Measurements from ENCODE around the gene SPATS2. TPM values are rescaled to one million over a fixed set of nuclear protein-coding genes. Genes with fewer than 3 reads are reported as not detected.
"Not testable (repeated sequence)": the region's sequence is repeated elsewhere in the genome, so short reads cannot be mapped to it uniquely, and the experiment has no call there.

The SPATS2 gene
- total RNA-seq, 4 donors from 2014 or later: 8.6 to 17.8 (median 9.5) TPM

DNA sequence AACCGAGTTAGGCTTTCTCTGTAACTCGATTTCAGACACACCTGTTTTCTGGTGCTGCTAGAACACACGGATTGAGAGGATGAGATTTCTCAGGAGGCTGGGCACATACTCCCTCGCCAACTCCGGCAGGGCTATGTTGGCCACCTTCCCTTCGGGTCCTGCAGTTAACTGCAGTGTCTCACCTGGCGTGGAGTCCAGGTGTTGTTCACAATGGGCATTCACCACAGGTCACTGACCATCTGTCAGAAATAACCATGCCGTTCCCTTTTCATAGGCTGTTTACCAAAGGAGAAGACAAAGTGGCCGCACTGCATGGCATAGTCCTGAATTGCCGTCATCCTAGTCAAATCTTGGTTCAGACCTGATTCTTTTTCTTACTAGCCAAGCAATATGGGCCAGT lies 166.1 kb downstream of the SPATS2 start:
- Histone ChIP-seq H3K4me3 (no peak overlapping the region), H3K9me3 (no peaks in the 10 kb centered on the region), H3K27me3 (peaks cover 42% of the 10 kb centered on the region), H3K36me3 (no peaks in the 10 kb centered on the region), H3K4me1 (peaks cover 0 to 12% (median 9%) of the 10 kb centered on the region in 3 donors), H3K27ac (no peak overlapping the region)
- TF ChIP-seq POLR2A (IDR thresholded peaks at IDR 0.05) (no peak), POLR2AphosphoS5 (IDR thresholded peaks at IDR 0.05) (no peak), EP300 (IDR thresholded peaks at IDR 0.05) (no peak)
- TF ChIP-seq, protein P1, sequence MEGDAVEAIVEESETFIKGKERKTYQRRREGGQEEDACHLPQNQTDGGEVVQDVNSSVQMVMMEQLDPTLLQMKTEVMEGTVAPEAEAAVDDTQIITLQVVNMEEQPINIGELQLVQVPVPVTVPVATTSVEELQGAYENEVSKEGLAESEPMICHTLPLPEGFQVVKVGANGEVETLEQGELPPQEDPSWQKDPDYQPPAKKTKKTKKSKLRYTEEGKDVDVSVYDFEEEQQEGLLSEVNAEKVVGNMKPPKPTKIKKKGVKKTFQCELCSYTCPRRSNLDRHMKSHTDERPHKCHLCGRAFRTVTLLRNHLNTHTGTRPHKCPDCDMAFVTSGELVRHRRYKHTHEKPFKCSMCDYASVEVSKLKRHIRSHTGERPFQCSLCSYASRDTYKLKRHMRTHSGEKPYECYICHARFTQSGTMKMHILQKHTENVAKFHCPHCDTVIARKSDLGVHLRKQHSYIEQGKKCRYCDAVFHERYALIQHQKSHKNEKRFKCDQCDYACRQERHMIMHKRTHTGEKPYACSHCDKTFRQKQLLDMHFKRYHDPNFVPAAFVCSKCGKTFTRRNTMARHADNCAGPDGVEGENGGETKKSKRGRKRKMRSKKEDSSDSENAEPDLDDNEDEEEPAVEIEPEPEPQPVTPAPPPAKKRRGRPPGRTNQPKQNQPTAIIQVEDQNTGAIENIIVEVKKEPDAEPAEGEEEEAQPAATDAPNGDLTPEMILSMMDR (IDR thresholded peaks at IDR 0.05): no peak
- WGBS, 2 donors (ENCODE audit: low coverage in 1 of 2): 87 to 92% methylated on average over 5 of the region's 10 CpGs
- no peak for ATAC-seq

DNA sequence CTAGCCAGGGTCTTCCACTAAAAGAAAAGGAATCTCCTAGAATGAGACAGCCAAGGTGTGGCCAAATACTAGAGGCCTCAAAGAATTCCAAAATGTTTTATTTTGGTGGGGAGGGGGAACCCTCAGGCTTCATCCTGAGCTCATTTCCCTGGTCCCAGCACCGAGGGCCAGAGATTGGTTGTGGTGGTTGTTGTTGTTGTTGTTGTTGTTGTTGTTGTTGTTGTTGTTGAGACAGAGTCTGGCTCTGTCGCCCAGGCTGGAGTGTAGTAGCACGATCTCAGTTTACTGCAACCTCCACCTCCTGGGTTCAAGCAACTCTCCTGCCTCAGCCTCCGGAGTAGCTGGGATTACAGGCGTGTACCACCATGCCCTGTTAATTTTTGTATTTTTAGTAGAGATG lies 166.9 kb downstream of the SPATS2 start:
- not testable (repeated sequence) for H3K36me3 ChIP-seq, ATAC-seq, H3K9me3 ChIP-seq, H3K4me3 ChIP-seq, H3K27ac ChIP-seq
- Histone ChIP-seq H3K27me3 (peaks cover 49% of the 10 kb centered on the region), H3K4me1 (peaks cover 0 to 19% (median 12%) of the 10 kb centered on the region in 3 donors)
- no CpG with 5 or more reads among the region's 5 CpGs for WGBS, 2 donors (ENCODE audit: low coverage in 1 of 2)

DNA sequence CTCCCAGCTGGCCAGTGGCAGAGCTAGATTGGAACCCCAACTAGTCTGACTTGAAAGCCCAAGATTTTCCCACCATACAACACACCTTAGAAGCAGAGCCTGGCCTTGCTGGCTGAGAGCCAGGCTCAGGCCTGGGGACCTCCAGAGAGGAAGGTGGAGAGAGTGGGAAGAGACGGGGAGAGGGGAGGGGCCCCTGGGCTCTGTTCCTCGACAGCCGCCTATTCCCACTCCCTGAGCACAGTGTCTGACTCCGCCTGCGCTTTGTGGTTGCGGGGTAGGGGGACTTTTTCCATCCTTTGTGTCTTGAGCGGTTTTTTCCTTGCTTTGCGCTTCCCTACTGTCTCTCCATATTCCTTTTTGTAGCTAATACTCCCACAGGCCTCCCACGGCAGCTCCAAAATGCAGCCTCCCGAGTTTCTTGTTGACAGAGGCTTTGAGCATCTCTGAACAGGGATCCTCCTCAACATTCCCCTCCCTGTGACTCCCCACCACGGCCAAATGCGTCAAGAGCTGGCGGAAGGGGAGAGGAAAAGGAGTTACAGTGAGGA lies 167.5 kb downstream of the SPATS2 start:
- Histone ChIP-seq H3K36me3 (no peaks in the 10 kb centered on the region), H3K27ac (no peak overlapping the region), H3K4me3 (no peak overlapping the region), H3K27me3 (peaks cover 56% of the 10 kb centered on the region), H3K4me1 (peaks cover 0 to 26% (median 12%) of the 10 kb centered on the region in 3 donors), H3K9me3 (no peaks in the 10 kb centered on the region)
- WGBS, 2 donors (ENCODE audit: low coverage in 1 of 2): 79 to 86% methylated on average over 8 to 10 of the region's 13 CpGs
- TF ChIP-seq, protein P1 (IDR thresholded peaks at IDR 0.05): no peak
- TF ChIP-seq POLR2AphosphoS5 (IDR thresholded peaks at IDR 0.05) (no peak), POLR2A (IDR thresholded peaks at IDR 0.05) (no peak)
- no peak for ATAC-seq

DNA sequence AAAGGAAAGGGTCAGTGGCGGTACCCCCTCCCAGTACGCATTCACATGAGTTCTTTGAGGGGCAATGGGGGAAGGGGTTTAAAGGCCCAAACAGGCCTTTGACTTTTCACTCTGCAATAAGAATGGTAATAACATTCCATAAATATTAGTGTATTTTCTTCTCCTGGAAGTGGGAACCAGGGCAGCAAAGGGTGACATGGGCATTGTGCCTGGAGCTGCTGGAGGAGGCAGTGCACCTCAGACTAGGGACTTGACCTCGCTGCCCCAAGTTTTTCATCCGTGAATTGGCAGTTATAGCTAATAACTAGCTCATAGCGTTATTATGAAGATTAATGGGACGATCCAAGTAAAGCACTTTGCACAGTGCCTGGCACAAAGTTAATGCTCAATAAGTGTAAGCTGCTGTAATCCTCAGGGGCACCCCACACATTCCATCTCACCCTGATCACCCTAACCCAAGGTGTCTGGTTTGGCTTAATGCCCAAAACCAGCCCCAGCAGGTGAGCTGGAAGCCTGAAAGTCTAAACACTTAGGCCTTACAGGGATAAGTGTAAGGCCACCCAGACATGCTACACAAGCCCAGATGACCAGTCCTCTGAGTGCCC lies 168.8 kb downstream of the SPATS2 start:
- 78 to 87% methylated on average over 6 of the region's 6 CpGs for WGBS, 2 donors (ENCODE audit: low coverage in 1 of 2)
- peaks cover 66% of the 10 kb centered on the region for H3K27me3 ChIP-seq

DNA sequence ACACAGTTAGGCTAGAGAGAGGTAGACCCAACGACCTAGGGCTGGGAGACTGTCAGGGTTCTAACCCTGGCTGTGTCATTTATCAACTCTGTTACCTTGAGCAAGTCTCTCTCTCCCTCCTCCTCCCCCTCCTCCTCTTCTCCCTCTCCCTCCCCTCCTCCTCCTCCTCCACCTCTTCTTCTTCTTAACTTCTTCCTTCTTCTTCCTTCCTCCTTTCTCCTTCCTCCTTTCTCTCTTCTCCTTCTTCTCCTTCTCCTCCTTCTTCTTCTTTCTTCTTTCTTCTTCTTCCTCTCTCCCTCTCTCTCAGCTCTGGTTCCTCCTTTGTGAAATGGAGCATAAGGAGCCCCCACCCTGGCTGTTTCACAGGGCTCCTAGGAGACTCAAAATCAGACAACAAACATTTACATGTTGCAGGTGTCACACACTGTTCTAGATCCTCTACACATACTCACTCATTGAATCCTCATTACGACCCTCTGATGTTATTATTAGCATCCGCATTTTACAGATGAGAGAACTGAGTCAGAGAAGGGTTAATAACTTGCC lies 169.3 kb downstream of the SPATS2 start:
- Histone ChIP-seq H3K27ac (no peak overlapping the region), H3K9me3 (no peaks in the 10 kb centered on the region), H3K27me3 (peaks cover 66% of the 10 kb centered on the region), H3K36me3 (no peaks in the 10 kb centered on the region), H3K4me1 (peaks cover 0 to 29% (median 12%) of the 10 kb centered on the region in 3 donors), H3K4me3 (no peak overlapping the region)
- 17 to 50% methylated on average over 1 to 2 of the region's 3 CpGs for WGBS, 2 donors (ENCODE audit: low coverage in 1 of 2)
- TF ChIP-seq, protein P1 (IDR thresholded peaks at IDR 0.05): no peak
- no peak for TF ChIP-seq POLR2AphosphoS5 (IDR thresholded peaks at IDR 0.05)
- no peak for TF ChIP-seq POLR2A (IDR thresholded peaks at IDR 0.05)
- no peak for ATAC-seq

More for the DNA sequence above, 168.8 kb downstream of the SPATS2 start:
- H3K9me3 ChIP-seq: no peaks in the 10 kb centered on the region
- TF ChIP-seq POLR2A (IDR thresholded peaks at IDR 0.05) (no peak), EP300 (IDR thresholded peaks at IDR 0.05) (no peak), POLR2AphosphoS5 (IDR thresholded peaks at IDR 0.05) (no peak)
- TF ChIP-seq, protein P1 (IDR thresholded peaks at IDR 0.05): no peak
- H3K4me3 ChIP-seq: no peak overlapping the region
- no peak for ATAC-seq
- peaks cover 0 to 29% (median 12%) of the 10 kb centered on the region in 3 donors for H3K4me1 ChIP-seq
- H3K36me3 ChIP-seq: no peaks in the 10 kb centered on the region
- no peak overlapping the region for H3K27ac ChIP-seq

Measured in gastroesophageal sphincter (tissue), 4 donors.